Measurements from ENCODE around the gene PTPN7.

- peak; percentile 36 to 84 (median 76) for TF ChIP-seq CTCF (IDR thresholded peaks at IDR 0.05)
- no peak for TF ChIP-seq POLR2A (IDR thresholded peaks at IDR 0.05)
Measured at GRCh38 chr1:202192770-202193613, 32.6 kb upstream of the PTPN7 start.

Measured in Peyer's patch (tissue), 4 donors.